H1 (cell line): ENCODE data around the gene WDR33. TPM values are rescaled to one million over a fixed set of nuclear protein-coding genes. Genes with fewer than 3 reads are reported as not detected.

Source experiments
- EZH2 ChIP-seq: fragments of 200-600 bp; sonication (generic); IDR thresholded peaks from 2 replicates; pipeline ENCODE4 v1.7.1; 2012; ENCODE audit warnings: low read depth, mild to moderate bottlenecking, moderate library complexity, low read length, inconsistent platforms; ENCODE audit not compliant: severe bottlenecking
- HDAC2 ChIP-seq, 2 experiments: fragments of 300-600 bp in 1 of 2; sonication (generic) in 1 of 2; IDR thresholded peaks; 2 replicates each; pipeline ENCODE4 v1.6.1; 2011 to 2012; ENCODE audit warnings: low read depth in 2 of 2, low read length in 2 of 2, mild to moderate bottlenecking in 2 of 2, moderate library complexity in 2 of 2, borderline replicate concordance in 1 of 2, inconsistent platforms in 1 of 2
- POLR2AphosphoS5 ChIP-seq: IDR thresholded peaks from 2 replicates; pipeline ENCODE4 v1.6.1; 2011; ENCODE audit warnings: low read depth, low read length
- SAP30 ChIP-seq: fragments of 300-600 bp; sonication (generic); IDR thresholded peaks from 2 replicates; pipeline ENCODE4 v1.7.1; 2012; ENCODE audit warnings: low read length, moderate library complexity, mild to moderate bottlenecking, inconsistent platforms; ENCODE audit not compliant: insufficient read depth, insufficient replicate concordance
- SUZ12 ChIP-seq: fragments of 200-600 bp; sonication (generic); IDR thresholded peaks from 2 replicates; pipeline ENCODE4 v1.6.1; 2012; ENCODE audit warnings: mild to moderate bottlenecking, inconsistent platforms, low read length, moderate library complexity, mixed read lengths
- TAF1 ChIP-seq: IDR thresholded peaks from 2 replicates; pipeline ENCODE4 v1.6.1; 2011; ENCODE audit warnings: mild to moderate bottlenecking, low read depth, low read length
- polyA plus RNA-seq, 7 experiments: library from polyadenylated mRNA; depleted of rRNA in 3 of 7; stranded (reverse) in 5 of 7; unstranded in 2 of 7; fragments of >200 nt in 5 of 7; fragments of 200-250 nt in 2 of 7; gene quantifications; 1 replicate in 5 of 7; 2 replicates in 1 of 7; 4 replicates in 1 of 7; pipeline versions ENCODE4 v1.2.1 to v1.2.3, GENCODE V29; 2011 to 2013; ENCODE audit warnings: missing spikeins in 2 of 7, mixed read lengths in 2 of 7
- total RNA-seq: library from RNA; stranded (reverse); fragmentation: NEBNext Ultra II Directional; extraction: Animal tissue kit (Norgen Biotek cat#: 25700); gene quantifications from 2 replicates; pipeline ENCODE4 v1.2.1, GENCODE V29; 2021

The WDR33 gene
- total and polyA plus RNA-seq, 2 of the 8 experiments (the other 6 are each of a cell fraction or from before 2014, with no cell fraction given), result 18.1 to 82.7 TPM

DNA sequence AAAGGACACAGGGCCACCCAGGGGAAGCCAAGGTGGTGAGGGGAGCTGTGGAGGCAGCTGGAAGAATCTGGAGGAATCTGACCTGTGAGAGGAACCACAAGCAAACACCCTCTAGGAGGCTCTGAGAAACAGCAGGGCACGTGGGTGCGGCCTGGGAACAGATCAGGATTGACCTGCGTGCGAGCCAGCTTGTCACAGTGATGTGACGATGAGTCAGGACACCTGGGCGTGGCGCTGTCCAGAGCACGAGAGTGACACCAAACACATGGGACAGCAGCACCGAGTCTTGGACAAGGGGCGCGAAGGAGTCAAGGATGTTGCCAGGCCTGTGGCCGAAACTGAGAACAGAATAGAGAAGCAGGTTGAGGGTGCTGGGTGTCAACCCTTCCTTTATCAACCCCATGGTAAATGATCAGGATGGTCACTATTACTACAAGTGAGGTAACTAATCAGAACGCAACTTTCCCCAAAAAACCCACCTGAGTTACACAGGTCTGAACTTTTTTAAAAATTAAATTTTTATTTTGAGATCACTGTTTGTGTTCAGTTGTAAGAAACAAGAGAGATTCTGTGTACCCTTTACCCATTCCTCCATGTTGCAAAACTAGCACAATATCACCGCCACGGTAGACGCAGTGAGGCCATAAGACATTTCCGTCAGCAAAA, 110.3 kb downstream of the WDR33 start (continued):
- TF ChIP-seq SUZ12, result no peak
- no peak for TF ChIP-seq SAP30
- peak; percentile 37; the same call in 1 of the 2 replicates for TF ChIP-seq POLR2AphosphoS5
- TF ChIP-seq EZH2, result no peak
- peak in 1 of 2 experiments; percentile 62; a peak in 1 of 4 replicates for TF ChIP-seq HDAC2 (IDR thresholded peaks at IDR 0.05; ENCODE audit: borderline replicate concordance in 1 of 2, low read depth in 2 of 2, low read length in 2 of 2)
- TF ChIP-seq TAF1, result peak; percentile 26; the same call in 1 of the 2 replicates
